GM19372 (cell line): Measurements from ENCODE around the gene TNPO1.

ENCODE experiments used
- ATAC-seq: cut with Tn5 transposase; IDR thresholded peaks from one replicate; pipeline ENCODE4 v1.9.1; 2021; ENCODE audit warnings: mild to moderate bottlenecking, low read depth, moderate library complexity; ENCODE audit not compliant: unreplicated experiment

Gene TNPO1

GRCh38 chr5:72817671-72818266, 1.3 kb downstream of the TNPO1 start:
- ATAC-seq: no peak

GRCh38 chr5:72818866-72819534, 2.5 kb downstream of the TNPO1 start:
- no peak for ATAC-seq

GRCh38 chr5:72821776-72822175, 5.3 kb downstream of the TNPO1 start:
- no peak for ATAC-seq

- no peak for ATAC-seq
Observed at GRCh38 chr5:72822944-72823343, 6.5 kb downstream of the TNPO1 start.

GRCh38 chr5:72829707-72830106, 13.2 kb downstream of the TNPO1 start:
- no peak for ATAC-seq

- no peak for ATAC-seq
Observed at GRCh38 chr5:72830362-72830761, 13.9 kb downstream of the TNPO1 start.

- no peak for ATAC-seq
Observed at GRCh38 chr5:72831685-72832084, 15.2 kb downstream of the TNPO1 start.

GRCh38 chr5:72834924-72835323, 18.5 kb downstream of the TNPO1 start:
- no peak for ATAC-seq

GRCh38 chr5:72835633-72836032, 19.2 kb downstream of the TNPO1 start:
- no peak for ATAC-seq

- ATAC-seq: no peak
Observed at GRCh38 chr5:72836810-72837209, 20.3 kb downstream of the TNPO1 start.

- ATAC-seq: no peak
Observed at GRCh38 chr5:72837524-72838096, 21.1 kb downstream of the TNPO1 start.

- no peak for ATAC-seq
Observed at GRCh38 chr5:72840041-72840440, 23.6 kb downstream of the TNPO1 start.

GRCh38 chr5:72841756-72842535, 25.5 kb downstream of the TNPO1 start:
- ATAC-seq: no peak

GRCh38 chr5:72842816-72843215, 26.4 kb downstream of the TNPO1 start:
- ATAC-seq: no peak

GRCh38 chr5:72844218-72844603, 27.8 kb downstream of the TNPO1 start:
- ATAC-seq: no peak

- no peak for ATAC-seq
Observed at GRCh38 chr5:72845889-72846288, 29.4 kb downstream of the TNPO1 start.

- no peak for ATAC-seq
Observed at GRCh38 chr5:72846483-72846882, 30.0 kb downstream of the TNPO1 start.

GRCh38 chr5:72847439-72847838, 31.0 kb downstream of the TNPO1 start:
- no peak for ATAC-seq

GRCh38 chr5:72847989-72848473, 31.6 kb downstream of the TNPO1 start:
- ATAC-seq: peak; percentile 74

- peak; percentile 43 for ATAC-seq
Observed at GRCh38 chr5:72848474-72849428, 32.3 kb downstream of the TNPO1 start.
